Measurements from ENCODE around the gene SCN7A.
A peak's percentile ranks its signal among the peaks of the same experiment; 100 is the strongest.

Gene SCN7A

DNA sequence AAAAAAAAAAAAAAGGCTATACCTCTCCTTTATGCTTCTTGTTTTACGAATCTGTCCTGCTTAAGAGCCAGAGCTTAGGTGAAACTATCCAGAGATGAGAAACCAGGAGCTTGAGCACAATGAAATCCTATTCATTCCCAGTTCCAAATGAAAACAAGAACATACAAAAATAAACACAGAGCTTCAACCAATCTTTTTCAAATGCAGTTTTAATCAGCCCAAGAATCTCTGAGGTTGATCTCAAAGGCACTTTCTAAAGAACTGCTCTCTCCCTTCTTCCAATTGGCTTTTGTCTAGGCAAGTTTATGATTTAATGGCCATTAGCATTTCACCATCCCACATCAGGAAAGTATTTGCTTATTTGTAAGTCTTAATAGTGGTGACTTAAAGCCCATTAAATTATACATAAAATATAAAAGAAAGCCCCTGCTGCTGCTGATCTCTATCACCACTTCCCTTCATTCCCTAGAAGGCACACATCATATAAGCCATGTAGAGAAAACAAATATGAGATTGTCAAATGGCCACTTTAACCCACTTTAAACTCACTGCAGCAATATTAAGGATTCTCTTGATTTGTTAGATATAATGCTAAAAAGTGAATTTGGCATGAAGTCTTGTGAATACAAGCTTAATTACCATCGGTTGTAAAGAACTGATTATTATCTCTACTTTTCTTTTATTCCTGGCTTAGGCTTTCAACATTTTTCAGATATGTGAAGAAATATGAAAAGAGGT lies 89.0 kb downstream of the SCN7A start:
- no peak for DNase-seq (ENCODE audit: low read depth in 1 of 2, low spot score in 1 of 2)

DNA sequence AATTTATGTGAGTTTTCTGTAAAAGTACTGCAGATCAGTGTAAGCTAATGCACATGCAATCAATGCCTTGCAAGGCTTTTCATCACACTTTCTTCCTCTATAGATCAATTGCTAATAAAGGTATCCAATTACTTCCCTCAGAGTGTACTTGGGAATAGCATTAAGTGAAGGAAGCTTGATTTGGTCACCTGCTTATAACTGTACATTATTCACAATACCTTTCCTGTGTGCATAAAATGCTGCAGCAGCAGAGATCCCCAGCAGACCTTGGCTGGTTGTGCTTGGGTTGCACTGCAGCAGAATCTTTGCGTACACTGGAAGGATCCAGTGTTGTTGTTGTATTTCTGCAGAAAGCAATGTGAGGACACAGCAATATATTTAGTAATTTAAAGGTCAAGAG lies 99.8 kb downstream of the SCN7A start:
- DNase-seq (ENCODE audit: low read depth in 1 of 2, low spot score in 1 of 2): no peak

DNA sequence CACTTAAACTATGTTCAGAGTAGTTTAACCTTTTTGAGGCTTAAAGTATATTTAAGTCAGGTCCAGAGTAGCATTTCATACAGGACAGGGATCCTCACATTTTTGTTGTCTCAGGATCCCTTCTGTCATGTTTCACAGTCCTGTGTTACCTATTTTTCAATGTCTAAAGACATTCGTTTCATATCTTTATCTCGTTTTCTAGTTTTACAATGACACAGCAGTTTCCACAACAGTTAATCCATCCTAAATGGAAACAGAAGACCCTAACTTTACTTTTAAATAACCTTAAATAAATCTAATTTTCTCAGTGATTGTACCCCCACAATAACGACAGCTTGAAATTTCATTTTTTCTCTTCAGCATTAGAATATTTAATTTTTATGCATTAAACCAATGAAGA lies 101.0 kb downstream of the SCN7A start:
- DNase-seq (ENCODE audit: low read depth in 1 of 2, low spot score in 1 of 2): no peak

DNA sequence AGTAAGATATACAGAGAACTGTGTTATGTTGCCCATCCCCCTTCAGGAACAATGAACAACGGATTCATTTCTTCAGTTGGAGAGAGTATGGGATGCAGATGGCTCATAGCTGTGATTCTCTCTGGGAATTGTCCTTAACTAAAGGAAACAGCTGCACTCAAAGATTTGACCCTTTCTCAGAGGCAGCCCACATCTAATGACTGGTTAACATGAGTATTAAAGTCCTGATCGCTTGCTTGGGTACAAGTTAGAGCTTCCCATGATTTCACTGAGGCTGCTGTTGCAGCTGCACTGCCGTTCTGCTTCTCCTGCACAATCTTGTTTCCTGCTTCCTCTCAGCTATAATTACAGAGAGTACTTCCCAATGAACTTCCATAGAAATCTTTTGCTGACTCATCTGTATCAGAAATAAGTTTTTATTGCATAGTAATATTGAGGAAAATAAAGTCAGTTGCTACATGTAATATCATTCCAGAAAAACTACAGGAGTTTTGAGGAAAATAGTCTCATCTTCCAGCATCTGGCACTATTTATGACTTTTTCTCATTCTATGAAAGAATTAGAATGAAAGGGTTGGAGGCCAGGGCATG lies 105.5 kb downstream of the SCN7A start:
- DNase-seq (ENCODE audit: low read depth in 1 of 2, low spot score in 1 of 2): no peak

DNA sequence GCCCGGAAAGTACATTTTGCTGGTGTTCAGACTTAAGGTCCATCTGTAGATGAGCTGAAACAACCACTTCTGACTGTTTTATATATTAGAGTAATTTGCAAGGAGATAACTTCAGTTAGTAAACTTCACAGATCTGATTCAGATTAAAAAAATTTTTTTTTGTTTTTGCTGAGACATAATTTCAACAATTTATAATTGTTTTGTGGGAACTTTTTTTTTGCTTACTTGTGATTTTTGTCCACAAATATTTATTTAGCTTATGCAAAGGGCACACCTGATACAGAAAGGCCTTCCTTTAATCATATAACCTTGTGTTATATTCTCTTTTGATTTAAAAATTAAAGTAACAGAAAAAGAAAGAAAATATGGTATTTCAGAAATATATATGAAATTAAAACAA lies 108.7 kb downstream of the SCN7A start:
- no peak for DNase-seq (ENCODE audit: low read depth in 1 of 2, low spot score in 1 of 2)

- DNase-seq (ENCODE audit: low read depth in 1 of 2, low spot score in 1 of 2): no peak
Observed at GRCh38 chr2:166384774-166385173, 109.3 kb downstream of the SCN7A start.

- no peak for DNase-seq (ENCODE audit: low read depth in 1 of 2, low spot score in 1 of 2)
Observed at GRCh38 chr2:166382448-166382847, 111.6 kb downstream of the SCN7A start.

DNA sequence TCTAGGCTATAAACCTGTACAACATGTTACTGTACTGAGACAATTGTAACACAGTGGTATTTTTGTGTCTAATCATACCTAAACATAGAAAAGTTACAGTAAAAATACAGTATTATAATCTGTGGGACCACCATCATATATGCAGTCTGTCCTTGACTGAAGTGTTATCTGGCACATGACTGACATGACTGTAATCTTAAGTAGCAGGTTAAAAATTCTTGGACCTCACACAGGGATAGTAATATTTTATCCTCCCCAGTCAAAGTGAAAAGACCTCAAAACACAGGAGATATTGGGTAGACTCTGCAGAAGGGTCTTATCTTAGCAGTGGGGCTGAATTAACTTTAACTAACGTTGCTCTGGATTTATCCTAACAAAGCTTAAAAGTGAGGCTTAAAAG lies 113.4 kb downstream of the SCN7A start:
- no peak for DNase-seq (ENCODE audit: low read depth in 1 of 2, low spot score in 1 of 2)

GRCh38 chr2:166376873-166377272 lies 117.2 kb downstream of the SCN7A start:
- no peak for DNase-seq (ENCODE audit: low read depth in 1 of 2, low spot score in 1 of 2)

- DNase-seq (ENCODE audit: low read depth in 1 of 2, low spot score in 1 of 2): no peak
Observed at GRCh38 chr2:166376488-166376828, 117.6 kb downstream of the SCN7A start.

- peak in 1 of 2 donors; percentile 3 for DNase-seq (ENCODE audit: low read depth in 1 of 2, low spot score in 1 of 2)
Observed at GRCh38 chr2:166375736-166376487, 118.1 kb downstream of the SCN7A start, which contains the start of gene SCN9A. Gene SCN9A, minus strand, starts transcription at chr2:166375944. Its CDS starts 64,188 bp downstream, at chr2:166311756.

GRCh38 chr2:166375195-166375735 lies 118.8 kb downstream of the SCN7A start:
- DNase-seq (ENCODE audit: low read depth in 1 of 2, low spot score in 1 of 2): no peak

DNA sequence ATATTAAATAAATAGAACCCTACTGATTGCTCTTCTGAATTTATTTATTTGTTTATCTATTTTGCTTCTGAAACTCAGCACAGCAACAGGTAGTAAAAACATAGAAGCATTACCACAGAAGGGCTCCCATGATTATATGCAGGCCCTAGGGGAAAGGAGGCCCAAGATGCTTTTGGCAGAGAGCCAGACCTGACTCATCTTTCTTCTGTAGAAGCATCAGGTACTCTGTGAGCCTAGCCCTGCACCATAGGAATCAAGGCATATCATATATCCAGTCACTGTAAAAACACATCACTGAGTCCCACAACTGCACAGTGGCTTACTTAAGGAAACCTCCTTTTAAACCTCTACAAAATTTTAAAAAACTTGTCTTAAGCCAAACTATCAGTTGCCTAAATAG lies 120.1 kb downstream of the SCN7A start:
- DNase-seq (ENCODE audit: low read depth in 1 of 2, low spot score in 1 of 2): no peak

DNA sequence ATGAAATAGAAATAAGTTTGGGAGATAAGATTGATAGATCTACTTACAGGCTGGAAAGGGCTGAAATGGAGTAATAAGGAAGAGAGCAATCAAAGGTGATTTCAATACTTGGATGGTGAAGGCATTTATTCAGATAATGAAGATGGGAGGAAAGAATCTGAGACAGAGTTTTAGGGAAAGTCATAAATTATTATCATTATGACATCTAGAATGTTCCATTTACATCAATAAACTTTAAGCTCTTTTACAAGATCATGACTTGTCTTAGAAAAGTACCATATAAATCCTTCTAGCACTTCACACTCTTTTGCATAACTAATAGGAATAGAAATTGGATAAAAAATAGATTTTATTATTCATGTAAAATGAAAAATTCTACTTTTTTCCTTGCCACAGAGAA lies 120.5 kb downstream of the SCN7A start:
- no peak for DNase-seq (ENCODE audit: low read depth in 1 of 2, low spot score in 1 of 2)

- DNase-seq (ENCODE audit: low read depth in 1 of 2, low spot score in 1 of 2): no peak
Observed at GRCh38 chr2:166373105-166373504, 120.9 kb downstream of the SCN7A start.

DNA sequence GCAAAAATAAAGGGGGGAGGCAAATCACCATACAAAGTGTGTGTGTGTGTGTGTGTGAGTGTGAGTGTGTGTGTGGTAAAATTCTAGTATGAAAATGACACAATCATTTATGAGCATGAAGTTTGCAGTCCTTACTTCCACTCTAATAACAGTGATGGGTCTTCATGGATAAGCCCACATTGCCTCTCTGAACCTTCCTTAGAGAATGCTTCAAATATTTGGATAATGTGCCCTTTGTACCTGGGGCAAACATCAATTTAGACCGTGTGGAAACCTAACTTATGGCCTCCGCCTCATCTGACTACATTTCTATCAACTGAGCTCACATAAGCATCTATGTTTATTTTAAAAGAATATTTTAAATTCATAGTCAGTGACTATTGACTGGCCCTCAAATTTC lies 122.0 kb downstream of the SCN7A start:
- DNase-seq (ENCODE audit: low read depth in 1 of 2, low spot score in 1 of 2): no peak

- DNase-seq (ENCODE audit: low read depth in 1 of 2, low spot score in 1 of 2): no peak
Observed at GRCh38 chr2:166365803-166366420, 128.1 kb downstream of the SCN7A start.

GRCh38 chr2:166365239-166365638 lies 128.8 kb downstream of the SCN7A start:
- DNase-seq (ENCODE audit: low read depth in 1 of 2, low spot score in 1 of 2): no peak

DNA sequence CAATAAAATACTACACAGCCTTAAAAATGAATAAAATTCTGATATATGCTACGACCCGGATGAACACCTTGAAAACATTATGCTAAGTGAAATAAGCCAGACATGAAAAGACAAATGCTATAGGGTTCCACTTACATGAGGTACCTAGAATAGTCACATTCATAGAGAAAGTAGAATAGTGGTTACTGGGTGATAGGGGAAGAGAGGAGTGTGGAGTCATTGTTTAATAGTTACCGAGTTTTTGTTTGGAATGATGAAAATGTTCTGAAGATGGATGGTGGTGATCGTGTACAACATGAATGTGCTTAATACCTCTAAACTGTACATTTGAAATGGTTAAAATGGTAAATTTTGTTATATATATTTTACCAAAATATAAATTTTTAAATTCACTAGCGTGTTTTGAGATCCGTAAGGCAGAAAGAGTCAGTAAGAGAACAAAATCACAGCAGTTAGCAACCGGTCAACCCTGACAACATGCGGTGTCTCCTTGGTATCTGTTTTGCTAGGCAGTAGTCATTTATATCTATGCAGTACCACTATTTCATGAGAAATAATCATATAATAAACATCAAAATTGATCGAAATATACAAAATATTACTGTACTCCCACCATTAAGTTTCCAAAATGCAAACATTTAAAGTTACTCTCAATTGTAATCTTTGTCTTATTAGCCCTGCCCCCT lies 129.4 kb downstream of the SCN7A start:
- DNase-seq (ENCODE audit: low read depth in 1 of 2, low spot score in 1 of 2): no peak

GRCh38 chr2:166361351-166362153 lies 132.5 kb downstream of the SCN7A start:
- no peak for DNase-seq (ENCODE audit: low read depth in 1 of 2, low spot score in 1 of 2)

All from stimulated activated CD4-positive, alpha-beta T cell treated with anti-CD3 and anti-CD28 coated beads, Interleukin-15, amount 100 ng/mL, for 1 hour (primary cell).